NCI-H1417 (cell line): ENCODE data around the gene OR52E1.

Experiments used
- DNase-seq, 3 experiments: peaks; one replicate each; lab custom pipeline; 2025; lab: John Stamatoyannopoulos, UW

OR52E1 gene

DNA sequence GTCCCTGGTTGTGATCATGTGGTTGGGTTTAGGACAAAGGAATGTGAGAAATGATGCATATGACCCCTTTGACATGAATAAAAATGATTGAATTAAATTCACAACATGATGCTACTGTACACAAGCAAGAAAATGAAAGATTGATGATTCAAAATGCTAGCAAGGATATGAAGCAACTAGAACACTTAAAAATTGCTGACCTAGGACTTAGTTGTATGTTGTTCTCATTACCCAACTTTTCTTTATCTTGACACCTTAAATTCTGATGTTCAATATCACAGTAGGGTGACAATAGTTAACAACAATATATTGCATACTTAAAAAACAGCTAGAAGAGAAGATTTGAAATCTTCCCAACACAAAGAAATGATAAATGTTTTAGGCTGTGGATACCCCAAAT is 48.2 kb downstream of the OR52E1 start:
- no peak for DNase-seq

DNA sequence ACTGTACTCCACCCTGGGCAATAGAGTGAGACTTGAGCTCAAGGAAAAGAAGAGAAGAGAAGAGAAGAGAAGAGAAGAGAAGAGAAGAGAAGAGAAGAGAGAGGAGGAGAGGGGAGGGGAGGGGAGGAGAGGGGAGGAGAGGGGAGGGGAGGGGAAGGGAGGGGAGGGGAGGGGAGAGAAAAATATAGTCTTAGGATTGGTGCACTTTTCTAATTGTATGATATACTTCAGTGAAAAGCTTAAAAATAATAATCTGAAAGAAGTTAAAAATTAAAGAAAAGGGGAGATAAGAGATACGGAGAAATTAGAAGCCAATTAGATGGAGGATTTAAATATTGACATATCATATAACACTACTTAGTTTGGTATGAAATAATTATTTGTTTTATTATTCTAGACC is 49.5 kb downstream of the OR52E1 start:
- no peak for DNase-seq
